ENCODE measurements around the gene RELL2.

The RELL2 gene

DNA sequence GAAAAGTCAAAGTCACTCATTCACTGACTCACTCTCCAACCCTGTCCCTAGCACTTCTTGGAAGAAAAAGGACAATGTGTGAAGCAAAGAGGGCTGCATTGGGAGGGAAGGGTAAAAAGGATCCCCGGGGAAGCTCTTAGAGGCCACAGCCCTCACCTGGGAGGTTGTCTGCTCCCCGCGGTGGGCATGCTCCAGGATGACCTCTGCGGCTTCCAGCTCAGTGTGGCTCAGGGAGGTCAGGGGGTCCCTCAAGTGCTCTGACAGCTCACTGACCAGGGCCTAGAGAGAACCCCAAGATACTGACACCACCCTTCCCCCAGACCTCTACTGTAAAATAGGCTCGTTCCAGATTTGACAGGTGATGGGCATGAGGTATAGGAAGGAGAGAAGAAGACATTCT, 10.4 kb downstream of the RELL2 start:
- TF ChIP-seq FOXP2 (optimal IDR thresholded peaks at IDR 0.05; ENCODE audit: borderline replicate concordance, extremely low read depth, extremely low read length, insufficient read depth) = no peak

DNA sequence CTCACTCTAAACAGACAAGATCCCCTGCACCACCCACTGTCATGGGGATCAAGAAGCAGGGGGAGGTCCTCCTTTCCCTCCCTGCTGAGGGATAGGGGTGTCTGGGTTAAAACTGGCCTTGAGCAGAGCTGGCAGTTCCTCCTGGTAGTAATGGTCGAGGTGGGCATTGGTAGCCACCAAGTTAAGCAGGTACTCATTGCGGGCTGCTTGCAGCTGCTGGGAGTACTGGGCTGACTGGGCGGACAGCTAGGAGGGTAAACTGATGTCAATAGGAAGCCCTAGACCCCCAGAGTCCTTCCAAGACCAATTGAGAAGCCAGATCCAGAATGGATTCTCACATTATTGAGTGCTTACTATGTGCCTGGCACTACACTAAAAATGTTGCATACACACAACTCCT, 11.1 kb downstream of the RELL2 start:
- no peak for TF ChIP-seq POLR2AphosphoS5 (IDR thresholded peaks at IDR 0.05; ENCODE audit: low read depth, low read length)
- TF ChIP-seq, protein P1, sequence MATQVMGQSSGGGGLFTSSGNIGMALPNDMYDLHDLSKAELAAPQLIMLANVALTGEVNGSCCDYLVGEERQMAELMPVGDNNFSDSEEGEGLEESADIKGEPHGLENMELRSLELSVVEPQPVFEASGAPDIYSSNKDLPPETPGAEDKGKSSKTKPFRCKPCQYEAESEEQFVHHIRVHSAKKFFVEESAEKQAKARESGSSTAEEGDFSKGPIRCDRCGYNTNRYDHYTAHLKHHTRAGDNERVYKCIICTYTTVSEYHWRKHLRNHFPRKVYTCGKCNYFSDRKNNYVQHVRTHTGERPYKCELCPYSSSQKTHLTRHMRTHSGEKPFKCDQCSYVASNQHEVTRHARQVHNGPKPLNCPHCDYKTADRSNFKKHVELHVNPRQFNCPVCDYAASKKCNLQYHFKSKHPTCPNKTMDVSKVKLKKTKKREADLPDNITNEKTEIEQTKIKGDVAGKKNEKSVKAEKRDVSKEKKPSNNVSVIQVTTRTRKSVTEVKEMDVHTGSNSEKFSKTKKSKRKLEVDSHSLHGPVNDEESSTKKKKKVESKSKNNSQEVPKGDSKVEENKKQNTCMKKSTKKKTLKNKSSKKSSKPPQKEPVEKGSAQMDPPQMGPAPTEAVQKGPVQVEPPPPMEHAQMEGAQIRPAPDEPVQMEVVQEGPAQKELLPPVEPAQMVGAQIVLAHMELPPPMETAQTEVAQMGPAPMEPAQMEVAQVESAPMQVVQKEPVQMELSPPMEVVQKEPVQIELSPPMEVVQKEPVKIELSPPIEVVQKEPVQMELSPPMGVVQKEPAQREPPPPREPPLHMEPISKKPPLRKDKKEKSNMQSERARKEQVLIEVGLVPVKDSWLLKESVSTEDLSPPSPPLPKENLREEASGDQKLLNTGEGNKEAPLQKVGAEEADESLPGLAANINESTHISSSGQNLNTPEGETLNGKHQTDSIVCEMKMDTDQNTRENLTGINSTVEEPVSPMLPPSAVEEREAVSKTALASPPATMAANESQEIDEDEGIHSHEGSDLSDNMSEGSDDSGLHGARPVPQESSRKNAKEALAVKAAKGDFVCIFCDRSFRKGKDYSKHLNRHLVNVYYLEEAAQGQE (IDR thresholded peaks at IDR 0.05; ENCODE audit: insufficient read depth in 1 of 2, low read depth in 2 of 2, low read length in 2 of 2) = no peak
- TF ChIP-seq TAF1 (IDR thresholded peaks at IDR 0.05; ENCODE audit: borderline replicate concordance, insufficient read depth, low read length) = no peak
- no peak for TF ChIP-seq SIN3A (IDR thresholded peaks at IDR 0.05; ENCODE audit: borderline replicate concordance, insufficient read depth, low read length)
- TF ChIP-seq FOXP2 (optimal IDR thresholded peaks at IDR 0.05; ENCODE audit: borderline replicate concordance, extremely low read depth, extremely low read length, insufficient read depth) = no peak

GRCh38 chr5:141649056-141649688, 12.4 kb downstream of the RELL2 start:
- TF ChIP-seq SIN3A (IDR thresholded peaks at IDR 0.05; ENCODE audit: borderline replicate concordance, insufficient read depth, low read length) (no peak), TAF1 (IDR thresholded peaks at IDR 0.05; ENCODE audit: borderline replicate concordance, insufficient read depth, low read length) (no peak), POLR2AphosphoS5 (IDR thresholded peaks at IDR 0.05; ENCODE audit: low read depth, low read length) (no peak), FOXP2 (optimal IDR thresholded peaks at IDR 0.05; ENCODE audit: borderline replicate concordance, extremely low read depth, extremely low read length, insufficient read depth) (no peak)
- TF ChIP-seq, protein P1 (IDR thresholded peaks at IDR 0.05; ENCODE audit: insufficient read depth in 1 of 2, low read depth in 2 of 2, low read length in 2 of 2) = no peak

DNA sequence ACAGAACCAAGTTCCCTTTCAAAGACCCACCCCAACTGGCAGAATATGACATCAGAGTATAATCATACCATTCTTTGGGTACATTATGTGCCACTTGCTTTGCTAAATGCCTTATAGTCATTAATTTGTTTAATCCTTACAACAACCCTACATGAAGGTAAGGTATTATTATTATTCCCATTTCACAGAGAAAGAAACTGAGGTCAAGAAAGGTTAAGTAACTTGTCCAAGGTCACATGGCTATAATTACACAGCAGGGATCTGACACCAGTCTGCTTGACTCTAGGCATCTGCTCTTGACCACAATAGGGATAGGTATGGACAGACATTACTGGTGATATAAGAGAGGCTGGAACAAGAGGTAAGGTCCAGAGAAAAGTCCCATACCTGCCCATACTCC, 13.2 kb downstream of the RELL2 start:
- TF ChIP-seq FOXP2 (optimal IDR thresholded peaks at IDR 0.05; ENCODE audit: borderline replicate concordance, extremely low read depth, extremely low read length, insufficient read depth) (no peak), POLR2AphosphoS5 (IDR thresholded peaks at IDR 0.05; ENCODE audit: low read depth, low read length) (no peak), SIN3A (IDR thresholded peaks at IDR 0.05; ENCODE audit: borderline replicate concordance, insufficient read depth, low read length) (no peak), TAF1 (IDR thresholded peaks at IDR 0.05; ENCODE audit: borderline replicate concordance, insufficient read depth, low read length) (no peak)
- TF ChIP-seq, protein P1 (IDR thresholded peaks at IDR 0.05; ENCODE audit: insufficient read depth in 1 of 2, low read depth in 2 of 2, low read length in 2 of 2) = no peak

DNA sequence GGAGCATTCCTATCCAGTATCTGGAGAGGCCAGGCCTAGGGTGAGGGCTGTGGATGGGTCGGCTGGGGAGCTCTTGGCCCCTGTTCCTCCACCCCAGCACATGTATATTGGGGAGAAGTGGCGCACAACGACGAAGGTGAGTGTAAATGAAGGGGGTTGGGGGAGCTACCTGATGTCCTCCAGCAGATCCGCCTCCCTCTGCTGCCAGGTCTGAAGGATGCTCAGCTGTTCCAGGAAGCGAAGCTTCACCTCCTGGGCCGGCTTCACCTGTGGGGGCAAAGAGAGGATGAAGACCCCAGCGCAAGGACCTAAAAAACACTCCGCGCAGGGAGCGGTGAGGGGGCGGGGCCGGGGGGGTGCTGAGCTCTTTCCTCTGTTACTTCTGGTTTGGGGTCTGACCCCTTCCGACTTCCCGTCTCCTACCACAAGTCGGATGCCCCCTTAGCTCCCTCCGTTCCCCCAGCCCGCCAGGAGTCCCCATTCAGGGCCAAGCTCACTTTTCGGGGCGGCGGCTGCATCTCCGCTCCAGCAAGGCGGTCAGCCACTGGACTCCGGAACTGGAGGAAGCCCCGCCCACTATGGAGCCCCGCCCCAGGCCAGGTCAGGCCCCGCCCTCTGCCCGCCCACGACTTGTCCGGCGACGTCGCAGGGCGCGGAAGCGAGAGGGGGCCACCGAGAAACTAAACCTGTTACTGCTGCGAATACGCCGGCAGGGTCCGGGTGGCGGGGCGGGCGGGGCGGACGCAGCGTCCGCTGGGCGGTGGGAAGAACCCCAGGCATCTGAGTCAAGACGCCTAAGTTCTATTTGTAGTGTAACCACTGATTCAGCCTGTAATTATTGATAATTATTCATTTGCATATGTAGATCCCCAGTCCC, 14.3 kb downstream of the RELL2 start, which contains the start of gene FCHSD1:
FCHSD1 (minus strand) TSS at position 568 of the 877 bp plus-strand sequence; CDS start at position 518, 50 bp downstream.
- TF ChIP-seq POLR2AphosphoS5 (IDR thresholded peaks at IDR 0.05; ENCODE audit: low read depth, low read length) = peak; percentile 71
- no peak for TF ChIP-seq FOXP2 (optimal IDR thresholded peaks at IDR 0.05; ENCODE audit: borderline replicate concordance, extremely low read depth, extremely low read length, insufficient read depth)
- TF ChIP-seq TAF1 (IDR thresholded peaks at IDR 0.05; ENCODE audit: borderline replicate concordance, insufficient read depth, low read length) = 0 out of 2 replicates have a peak, but pooled peaks have one; percentile 20

- TF ChIP-seq TAF1 (IDR thresholded peaks at IDR 0.05; ENCODE audit: borderline replicate concordance, insufficient read depth, low read length) (no peak), FOXP2 (optimal IDR thresholded peaks at IDR 0.05; ENCODE audit: borderline replicate concordance, extremely low read depth, extremely low read length, insufficient read depth) (no peak), POLR2AphosphoS5 (IDR thresholded peaks at IDR 0.05; ENCODE audit: low read depth, low read length) (no peak), SIN3A (IDR thresholded peaks at IDR 0.05; ENCODE audit: borderline replicate concordance, insufficient read depth, low read length) (no peak)
- TF ChIP-seq, protein P1 (IDR thresholded peaks at IDR 0.05; ENCODE audit: insufficient read depth in 1 of 2, low read depth in 2 of 2, low read length in 2 of 2) = no peak
These were observed 14.9 kb downstream of the RELL2 start for GRCh38 chr5:141651728-141652105.

All from PFSK-1 (cell line).